HS-5 (cell line): Measurements from ENCODE around the gene PKN3.

Source experiments
- DNase-seq: peaks from one replicate; pipeline ENCODE4 v3.0.0-alpha.2; 2012; ENCODE audit warnings: low read depth

The PKN3 gene

GRCh38 chr9:128742401-128742800 is 40.1 kb downstream of the PKN3 start:
- no peak for DNase-seq

GRCh38 chr9:128743421-128743820 is 41.1 kb downstream of the PKN3 start:
- no peak for DNase-seq

- no peak for DNase-seq
Observed at GRCh38 chr9:128747241-128747640, 44.9 kb downstream of the PKN3 start.

GRCh38 chr9:128750926-128751595 is 48.8 kb downstream of the PKN3 start:
- no peak for DNase-seq

GRCh38 chr9:128753627-128754026 is 51.3 kb downstream of the PKN3 start:
- DNase-seq, result no peak

- no peak for DNase-seq
Observed at GRCh38 chr9:128757602-128758001, 55.3 kb downstream of the PKN3 start.

- no peak for DNase-seq
Observed at GRCh38 chr9:128762671-128763449, 60.6 kb downstream of the PKN3 start.

GRCh38 chr9:128764361-128764760 is 62.1 kb downstream of the PKN3 start:
- DNase-seq, result no peak

- no peak for DNase-seq
Observed at GRCh38 chr9:128765499-128765898, 63.2 kb downstream of the PKN3 start.

- DNase-seq, result no peak
Observed at GRCh38 chr9:128768606-128769005, 66.3 kb downstream of the PKN3 start.
